Smooth muscle cell (in vitro differentiated cells): Measurements from ENCODE around the gene GOLT1A. TPM values are rescaled to one million over a fixed set of nuclear protein-coding genes. Genes with fewer than 3 reads are reported as not detected.
A peak's percentile ranks its signal among the peaks of the same experiment; 100 is the strongest.

ENCODE experiments used
- DNase-seq: peaks from one replicate; lab custom pipeline; 2025; ENCODE audit not compliant: unreplicated experiment; lab: John Stamatoyannopoulos, UW
- H2AFZ ChIP-seq: fragments of 200-600 bp; sonication (generic); 2 replicates; pipeline ENCODE4 v1.6.0; 2016; ENCODE audit warnings: antibody characterized with exemption, low read depth, mild to moderate bottlenecking
- H3F3A ChIP-seq: fragments of 200-600 bp; sonication (generic); 2 replicates; pipeline ENCODE4 v1.6.0; 2017; ENCODE audit warnings: antibody characterized with exemption, low read depth
- H3K27ac ChIP-seq: fragments of 200-600 bp; sonication (generic); 2 replicates; pipeline ENCODE4 v1.5.1; 2016; ENCODE audit warnings: low read depth, mild to moderate bottlenecking
- H3K27me3 ChIP-seq: fragments of 200-600 bp; sonication (generic); 2 replicates; pipeline ENCODE4 v1.6.1; 2016; ENCODE audit warnings: low read depth, mild to moderate bottlenecking
- H3K36me3 ChIP-seq: fragments of 200-600 bp; sonication (generic); 2 replicates; pipeline ENCODE4 v1.5.1; 2016; ENCODE audit warnings: low read depth
- H3K4me1 ChIP-seq: fragments of 200-600 bp; sonication (generic); 2 replicates; pipeline ENCODE4 v1.5.1; 2016; ENCODE audit warnings: low read depth
- H3K4me2 ChIP-seq: fragments of 200-600 bp; sonication (generic); 2 replicates; pipeline ENCODE4 v1.6.0; 2016; ENCODE audit warnings: mild to moderate bottlenecking
- H3K4me3 ChIP-seq: fragments of 200-600 bp; sonication (generic); 2 replicates; pipeline ENCODE4 v1.5.1; 2016; ENCODE audit warnings: mild to moderate bottlenecking
- H3K79me2 ChIP-seq: fragments of 200-600 bp; sonication (generic); 2 replicates; pipeline ENCODE4 v1.6.0; 2016; ENCODE audit warnings: low read depth, mild to moderate bottlenecking
- H3K9ac ChIP-seq: fragments of 200-600 bp; sonication (generic); 2 replicates; pipeline ENCODE4 v1.6.0; 2016; ENCODE audit warnings: low read depth
- H3K9me3 ChIP-seq: fragments of 200-600 bp; sonication (generic); replicated peaks from 2 replicates; pipeline ENCODE4 v1.5.1; 2016; ENCODE audit warnings: low read depth
- H4K20me1 ChIP-seq: fragments of 200-600 bp; sonication (generic); 2 replicates; pipeline ENCODE4 v1.6.0; 2016; ENCODE audit warnings: low read depth
- WGBS: methylation state at CpG from one replicate; pipeline ENCODE4 v1.1.7; 2016; ENCODE audit warnings: low lambda C conversion rate; 5-methylcytosine and 5-hydroxymethylcytosine counted together
- polyA plus RNA-seq: library from polyadenylated mRNA; unstranded; fragments of >200 nt; fragmentation: Nextera tagmentation; extraction: Ambion mirVana; gene quantifications from 2 replicates; pipeline ENCODE4 v1.2.1, GENCODE V29; 2016
- total RNA-seq: library from RNA; depleted of rRNA; stranded (reverse); fragments of >200 nt; gene quantifications from 2 replicates; pipeline ENCODE4 v1.2.3, GENCODE V29; 2014
- TF ChIP-seq, protein P1 (sequence below): fragments of 200-600 bp; sonication (generic); IDR thresholded peaks from 2 replicates; pipeline ENCODE4 v1.5.1; 2017; ENCODE audit warnings: borderline replicate concordance, mild to moderate bottlenecking, antibody characterized with exemption; ENCODE audit not compliant: insufficient read depth, poor library complexity, severe bottlenecking

The GOLT1A gene
- total and polyA plus RNA-seq, 2 experiments from 2014 or later, result 0.54 TPM; not detected in 1

DNA sequence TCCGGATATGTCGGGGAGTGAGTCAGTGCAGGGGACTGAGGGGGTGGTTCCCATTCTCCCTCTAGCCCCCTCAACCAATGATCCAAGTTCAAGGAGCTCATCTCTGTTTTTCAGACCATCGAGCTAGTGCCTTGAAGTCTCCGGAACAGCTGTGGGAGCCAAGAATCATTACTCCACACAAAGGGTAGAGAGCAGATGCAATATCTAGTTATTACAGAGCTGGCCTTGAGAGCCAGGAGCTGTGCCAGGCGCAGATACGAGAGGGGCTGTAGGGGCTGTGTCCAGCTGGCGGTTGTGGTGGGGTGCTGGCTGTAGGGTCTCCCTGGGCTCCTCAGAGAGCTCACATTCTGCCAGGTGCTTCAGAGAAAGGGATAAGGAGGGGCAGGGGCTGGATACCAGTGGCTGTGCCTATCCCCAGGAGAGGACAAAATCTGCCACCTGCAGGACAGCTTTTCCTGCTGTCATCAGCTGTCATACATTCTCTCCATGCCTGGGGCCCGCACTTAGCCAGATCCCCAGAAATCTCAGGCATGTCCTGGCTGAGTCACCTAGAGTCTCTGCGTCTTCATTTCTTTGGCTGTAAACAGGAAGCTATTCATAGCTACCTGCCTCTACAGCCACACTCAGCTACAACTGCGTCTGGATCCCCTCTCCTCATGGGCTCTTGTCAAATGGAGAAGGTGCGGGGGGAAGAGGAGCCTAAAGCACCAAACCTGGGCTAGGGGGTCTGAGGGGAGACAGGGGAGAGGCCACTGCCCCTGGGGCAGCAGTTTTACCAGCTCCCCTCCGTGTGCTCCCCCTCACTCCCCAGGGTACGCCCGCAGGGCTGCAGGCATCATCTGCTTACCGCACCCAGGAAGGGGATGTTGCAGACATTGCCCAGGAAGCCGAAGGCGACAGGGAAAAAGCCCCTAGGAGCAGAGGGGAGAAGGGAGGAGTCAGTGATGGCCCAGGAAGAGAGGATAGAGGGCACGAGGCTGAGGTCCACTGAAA, 15.1 kb downstream of the GOLT1A start:
- Histone ChIP-seq H3K9ac (peak overlapping the region; percentile 36), H3K4me3 (no peak overlapping the region), H3K4me1 (no peaks in the 10 kb centered on the region), H3K4me2 (peak overlapping the region; percentile 54), H3K9me3 (no peaks in the 10 kb centered on the region), H3K36me3 (no peaks in the 10 kb centered on the region), H3K27ac (peak overlapping the region; percentile 73), H2AFZ (peak overlapping the region; percentile 3), H3F3A (no peaks in the 10 kb centered on the region), H4K20me1 (no peaks in the 10 kb centered on the region), H3K79me2 (no peaks in the 10 kb centered on the region), H3K27me3 (peaks cover 38% of the 10 kb centered on the region)
- TF ChIP-seq, protein P1, sequence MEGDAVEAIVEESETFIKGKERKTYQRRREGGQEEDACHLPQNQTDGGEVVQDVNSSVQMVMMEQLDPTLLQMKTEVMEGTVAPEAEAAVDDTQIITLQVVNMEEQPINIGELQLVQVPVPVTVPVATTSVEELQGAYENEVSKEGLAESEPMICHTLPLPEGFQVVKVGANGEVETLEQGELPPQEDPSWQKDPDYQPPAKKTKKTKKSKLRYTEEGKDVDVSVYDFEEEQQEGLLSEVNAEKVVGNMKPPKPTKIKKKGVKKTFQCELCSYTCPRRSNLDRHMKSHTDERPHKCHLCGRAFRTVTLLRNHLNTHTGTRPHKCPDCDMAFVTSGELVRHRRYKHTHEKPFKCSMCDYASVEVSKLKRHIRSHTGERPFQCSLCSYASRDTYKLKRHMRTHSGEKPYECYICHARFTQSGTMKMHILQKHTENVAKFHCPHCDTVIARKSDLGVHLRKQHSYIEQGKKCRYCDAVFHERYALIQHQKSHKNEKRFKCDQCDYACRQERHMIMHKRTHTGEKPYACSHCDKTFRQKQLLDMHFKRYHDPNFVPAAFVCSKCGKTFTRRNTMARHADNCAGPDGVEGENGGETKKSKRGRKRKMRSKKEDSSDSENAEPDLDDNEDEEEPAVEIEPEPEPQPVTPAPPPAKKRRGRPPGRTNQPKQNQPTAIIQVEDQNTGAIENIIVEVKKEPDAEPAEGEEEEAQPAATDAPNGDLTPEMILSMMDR, result peak; percentile 18
- no peak for DNase-seq
- 67% methylated on average over 18 of the region's 18 CpGs for WGBS

DNA sequence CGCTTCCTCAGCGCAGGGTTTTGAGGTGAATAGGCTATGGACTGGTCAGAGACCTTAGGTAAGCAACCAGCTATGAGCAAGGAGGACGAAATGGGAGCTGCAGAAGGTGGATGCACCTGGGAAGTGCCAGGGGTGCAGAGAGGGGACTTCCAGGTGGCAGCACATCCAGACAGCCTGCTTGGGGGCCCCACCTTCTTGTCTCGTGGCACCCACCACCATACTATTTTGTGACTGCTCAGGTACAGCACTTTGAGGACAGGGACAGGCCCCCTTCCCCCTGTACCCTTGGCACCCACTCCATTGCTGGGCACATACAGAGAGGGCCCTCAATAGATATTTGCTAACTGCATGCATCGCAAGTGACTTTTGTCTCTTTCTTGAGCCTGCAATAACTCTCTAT, 16.7 kb downstream of the GOLT1A start:
- no peak overlapping the region for H3K27ac ChIP-seq
- no peak overlapping the region for H3K4me2 ChIP-seq
- H3K36me3 ChIP-seq, result no peaks in the 10 kb centered on the region
- 86% methylated on average over 5 of the region's 5 CpGs for WGBS
- no peaks in the 10 kb centered on the region for H4K20me1 ChIP-seq
- H3F3A ChIP-seq, result no peaks in the 10 kb centered on the region
- no peak overlapping the region for H3K9ac ChIP-seq
- no peak overlapping the region for H3K4me3 ChIP-seq
- H3K4me1 ChIP-seq, result no peaks in the 10 kb centered on the region
- H3K9me3 ChIP-seq, result no peaks in the 10 kb centered on the region
- TF ChIP-seq, protein P1, result no peak
- peaks cover 46% of the 10 kb centered on the region for H3K27me3 ChIP-seq
- H2AFZ ChIP-seq, result no peak overlapping the region
- no peaks in the 10 kb centered on the region for H3K79me2 ChIP-seq
- no peak for DNase-seq

DNA sequence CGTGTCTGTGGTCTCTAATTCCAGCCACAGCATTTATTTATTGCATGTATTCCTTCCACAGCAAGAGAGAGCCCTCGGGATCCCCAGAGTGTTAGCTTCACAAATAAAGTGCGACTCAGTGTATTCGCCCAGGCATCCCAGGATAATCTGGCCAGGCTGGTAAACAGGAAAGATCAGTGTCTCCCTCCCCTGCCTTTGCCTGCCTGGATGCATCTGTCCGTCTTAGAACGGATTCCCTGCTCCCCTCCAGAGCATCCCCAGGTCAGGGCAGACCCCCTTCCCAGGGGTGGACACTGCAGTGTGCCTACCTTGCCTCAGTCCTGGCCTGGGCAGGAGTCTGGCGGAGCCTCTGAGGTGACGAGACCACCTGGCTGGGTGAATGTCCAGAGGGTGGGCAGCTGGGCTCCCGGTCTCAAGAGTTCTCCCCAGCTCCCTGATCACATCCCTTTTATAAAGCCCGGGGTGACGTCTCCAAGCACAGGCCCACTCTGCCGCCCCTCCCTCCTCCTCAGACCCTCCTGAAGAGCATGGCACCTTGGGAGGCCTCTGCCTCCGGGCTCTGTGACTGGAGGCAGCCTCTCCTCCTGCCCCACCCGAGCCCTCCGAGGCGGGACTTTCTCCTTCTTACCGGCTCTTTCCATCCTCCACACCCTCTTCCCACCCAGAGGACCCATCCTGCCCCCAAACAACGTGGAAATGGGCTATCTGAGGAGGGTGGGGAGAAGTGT, 17.6 kb downstream of the GOLT1A start, which contains the start of gene KISS1:
Gene KISS1 (minus strand): TSS at position 424 of the 728 bp plus-strand sequence. CDS start 3,615 bp downstream, outside the sequence.
- Histone ChIP-seq H3K4me3 (no peak within 1 kb of the TSS), H3K27ac (no peak within 1 kb of the TSS), H3K9ac (no peak within 1 kb of the TSS), H3K36me3 (no peaks in the 10 kb centered on the region), H3K9me3 (no peaks in the 10 kb centered on the region), H4K20me1 (no peaks in the 10 kb centered on the region), H3K4me1 (no peaks in the 10 kb centered on the region), H3F3A (no peaks in the 10 kb centered on the region), H3K4me2 (no peak within 1 kb of the TSS), H3K27me3 (peaks cover 54% of the 10 kb centered on the region), H3K79me2 (no peaks in the 10 kb centered on the region), H2AFZ (no peak within 1 kb of the TSS)
- TF ChIP-seq, protein P1, result no peak
- 67% methylated on average over 18 of the region's 18 CpGs for WGBS
- DNase-seq, result no peak
